Esophagus muscularis mucosa (tissue), 4 donors: ENCODE measurements around the gene NFATC1.

Experiments used
- CTCF ChIP-seq, 3 experiments: fragments of 200-600 bp in 2 of 3; fragments of 450-650 bp in 1 of 3; sonication (generic) in 2 of 3; IDR thresholded peaks; one replicate each; pipeline ENCODE4 v1.5.1; 2017 to 2019; ENCODE audit warnings: antibody characterized with exemption in 3 of 3, mild to moderate bottlenecking in 2 of 3, moderate library complexity in 1 of 3
- EP300 ChIP-seq: sonication (generic); formaldehyde crosslinking; IDR thresholded peaks from one replicate; pipeline ENCODE4 v1.6.1; 2017; ENCODE audit warnings: antibody characterized with exemption
- POLR2A ChIP-seq: fragments of 450-650 bp; IDR thresholded peaks from one replicate; pipeline ENCODE4 v1.6.1; 2017; ENCODE audit warnings: antibody characterized with exemption, moderate library complexity, mild to moderate bottlenecking, low read depth
- POLR2AphosphoS5 ChIP-seq, 2 donors: sonication (generic); formaldehyde crosslinking; IDR thresholded peaks; one replicate each; pipeline ENCODE4 v1.6.1; 2017; ENCODE audit warnings: antibody characterized with exemption in 2 of 2

- TF ChIP-seq CTCF (IDR thresholded peaks at IDR 0.05) (no peak), EP300 (no peak), POLR2A (no peak), POLR2AphosphoS5 (IDR thresholded peaks at IDR 0.05) (no peak)
Measured at GRCh38 chr18:79472946-79473345, 77.2 kb downstream of the NFATC1 start.
